ENCODE measurements around the gene TPT1.
"Not testable (repeated sequence)": the region's sequence is repeated elsewhere in the genome, so short reads cannot be mapped to it uniquely, and the experiment has no call there.

GRCh38 chr13:45390348-45390747 is 49.4 kb upstream of the TPT1 start:
- not testable (repeated sequence) for TF ChIP-seq CTCF, POLR2A (IDR thresholded peaks at IDR 0.05)

All from testis (tissue), 2 donors.